Sigmoid colon (tissue), 7 donors: ENCODE data around the gene GMDS. TPM values are rescaled to one million over a fixed set of nuclear protein-coding genes. Genes with fewer than 3 reads are reported as not detected.

ENCODE experiments used
- DNase-seq: peaks from one replicate; pipeline ENCODE4 v3.0.0-alpha.2; 2019
- H3K27ac ChIP-seq, 4 donors: fragments of 200-600 bp; sonication (generic); one replicate each; pipeline ENCODE4 v1.5.1; 2016 to 2019; ENCODE audit warnings: mild to moderate bottlenecking in 1 of 4
- H3K27me3 ChIP-seq, 3 donors: fragments of 200-600 bp; sonication (generic); one replicate each; pipeline ENCODE4 v1.5.1; 2019; ENCODE audit warnings: mild to moderate bottlenecking in 1 of 3
- H3K36me3 ChIP-seq, 4 donors: fragments of 200-600 bp; sonication (generic); one replicate each; pipeline ENCODE4 v1.5.1; 2016 to 2019
- H3K4me1 ChIP-seq, 4 donors: fragments of 200-600 bp; sonication (generic); one replicate each; pipeline ENCODE4 v1.5.1; 2017 to 2019
- H3K4me3 ChIP-seq, 4 donors: fragments of 200-600 bp; sonication (generic); one replicate each; pipeline ENCODE4 v1.5.1; 2017 to 2019; ENCODE audit warnings: mild to moderate bottlenecking in 2 of 4, moderate library complexity in 1 of 4
- H3K9me3 ChIP-seq, 4 donors: fragments of 200-600 bp in 3 of 4; sonication (generic) in 3 of 4; one replicate each; pipeline versions ENCODE4 v1.5.1 to v1.6.1; 2013 to 2019
- CTCF ChIP-seq, 4 experiments: fragments of 450-650 bp in 3 of 4; fragments of 200-600 bp in 1 of 4; IDR thresholded peaks; one replicate each; pipeline ENCODE4 v1.5.1; 2016 to 2019; ENCODE audit warnings: antibody characterized with exemption in 4 of 4, mild to moderate bottlenecking in 3 of 4, moderate library complexity in 2 of 4
- EP300 ChIP-seq, 4 donors: sonication (generic); formaldehyde crosslinking; IDR thresholded peaks; one replicate each; pipeline ENCODE4 v1.6.1; 2017; ENCODE audit warnings: antibody characterized with exemption in 4 of 4
- POLR2A ChIP-seq, 2 donors: fragments of 450-650 bp; IDR thresholded peaks; one replicate each; pipeline ENCODE4 v1.6.1; 2016; ENCODE audit warnings: antibody characterized with exemption in 2 of 2, mild to moderate bottlenecking in 2 of 2, moderate library complexity in 2 of 2
- POLR2AphosphoS5 ChIP-seq, 4 donors: sonication (generic); formaldehyde crosslinking; IDR thresholded peaks; one replicate each; pipeline ENCODE4 v1.6.1; 2017; ENCODE audit warnings: antibody characterized with exemption in 4 of 4
- WGBS, 2 donors: extraction: QIAGEN DNeasy Blood & Tissue Kit; methylation state at CpG; one replicate each; pipeline ENCODE4 v1.1.7; 2013; 5-methylcytosine and 5-hydroxymethylcytosine counted together
- intact Hi-C: fragments of 100-400 bp; cut with DNase I; formaldehyde crosslinking; loops from one replicate; pipeline ENCODE4 v1.15.1; 2023
- polyA plus RNA-seq, 3 donors: library from polyadenylated mRNA; stranded (reverse); fragments of 200-250 nt; gene quantifications; one replicate each; pipeline ENCODE4 v1.2.3, GENCODE V29; 2013
- total RNA-seq, 4 donors: library from RNA; depleted of rRNA; stranded (reverse); fragments of >200 nt; gene quantifications; one replicate each; pipeline ENCODE4 v1.1.0, GENCODE V29; 2016
- donor health status: healthy with polysubstance abuse.
- donor health status: Bipolar disorder and iron deficiency.
- donor health status: healthy.

GMDS gene
- total and polyA plus RNA-seq, 7 donors, result 3.1 to 173 (median 9.4) TPM

- Histone ChIP-seq H3K27ac (no peak overlapping the region), H3K4me3 (no peak overlapping the region), H3K36me3 (no peaks in the 10 kb centered on the region), H3K27me3 (no peaks in the 10 kb centered on the region), H3K4me1 (peaks cover 0 to 9% (median 3%) of the 10 kb centered on the region in 4 donors), H3K9me3 (peaks cover 0 to 7% (median 3%) of the 10 kb centered on the region in 4 donors)
- intact Hi-C loops, result no loop called here
- TF ChIP-seq POLR2A (IDR thresholded peaks at IDR 0.05) (no peak), POLR2AphosphoS5 (IDR thresholded peaks at IDR 0.05) (no peak), EP300 (IDR thresholded peaks at IDR 0.05) (no peak), CTCF (IDR thresholded peaks at IDR 0.05) (no peak)
- no peak for DNase-seq
- WGBS, 2 donors, result 51 to 100% methylated on average over 1 of the region's 1 CpG
These were observed 417.2 kb downstream of the GMDS start for GRCh38 chr6:1827984-1828793.

GRCh38 chr6:1825926-1826325 is 419.5 kb downstream of the GMDS start:
- H3K4me3 ChIP-seq, result no peak overlapping the region
- no peaks in the 10 kb centered on the region for H3K27me3 ChIP-seq
- H3K4me1 ChIP-seq, result peaks cover 0 to 5% (median 4%) of the 10 kb centered on the region in 4 donors
- H3K27ac ChIP-seq, result no peak overlapping the region
- 88 to 97% methylated on average over 5 of the region's 5 CpGs for WGBS, 2 donors
- intact Hi-C loops, result no loop called here
- H3K9me3 ChIP-seq, result peaks cover 0 to 7% (median 3%) of the 10 kb centered on the region in 4 donors
- no peaks in the 10 kb centered on the region for H3K36me3 ChIP-seq
- TF ChIP-seq POLR2AphosphoS5 (IDR thresholded peaks at IDR 0.05), result no peak
- TF ChIP-seq POLR2A (IDR thresholded peaks at IDR 0.05), result no peak
- TF ChIP-seq EP300 (IDR thresholded peaks at IDR 0.05), result no peak
- no peak for DNase-seq

GRCh38 chr6:1825277-1825676 is 420.1 kb downstream of the GMDS start:
- Histone ChIP-seq H3K27ac (no peak overlapping the region), H3K9me3 (peaks cover 0 to 7% (median 3%) of the 10 kb centered on the region in 4 donors), H3K4me1 (peaks cover 0 to 11% (median 9%) of the 10 kb centered on the region in 4 donors), H3K36me3 (no peaks in the 10 kb centered on the region), H3K27me3 (no peaks in the 10 kb centered on the region), H3K4me3 (no peak overlapping the region)
- no peak for TF ChIP-seq POLR2AphosphoS5 (IDR thresholded peaks at IDR 0.05)
- no peak for TF ChIP-seq EP300 (IDR thresholded peaks at IDR 0.05)
- TF ChIP-seq CTCF (IDR thresholded peaks at IDR 0.05), result no peak
- no peak for TF ChIP-seq POLR2A (IDR thresholded peaks at IDR 0.05)
- no peak for DNase-seq
- intact Hi-C loops, result no loop called here
- WGBS, 2 donors, result 64 to 81% methylated on average over 1 of the region's 1 CpG

GRCh38 chr6:1821513-1822183 is 423.8 kb downstream of the GMDS start:
- 48 to 61% methylated on average over 11 of the region's 11 CpGs for WGBS, 2 donors
- Histone ChIP-seq H3K36me3 (no peaks in the 10 kb centered on the region), H3K9me3 (no peaks in the 10 kb centered on the region), H3K4me3 (peak overlapping the region in 1 of 4 donors; percentile 6), H3K4me1 (peaks cover 0 to 15% (median 9%) of the 10 kb centered on the region in 4 donors), H3K27ac (peak overlapping the region in 2 of 4 donors; percentile 4 to 30), H3K27me3 (no peaks in the 10 kb centered on the region)
- TF ChIP-seq CTCF (IDR thresholded peaks at IDR 0.05) (no peak), POLR2A (IDR thresholded peaks at IDR 0.05) (no peak), EP300 (IDR thresholded peaks at IDR 0.05) (no peak), POLR2AphosphoS5 (IDR thresholded peaks at IDR 0.05) (no peak)
- intact Hi-C loops, result no loop called here
- no peak for DNase-seq

- Histone ChIP-seq H3K27me3 (no peaks in the 10 kb centered on the region), H3K36me3 (no peaks in the 10 kb centered on the region), H3K4me3 (peak overlapping the region in 1 of 4 donors; percentile 6), H3K9me3 (no peaks in the 10 kb centered on the region), H3K4me1 (peaks cover 0 to 15% (median 9%) of the 10 kb centered on the region in 4 donors), H3K27ac (peak overlapping the region in 2 of 4 donors; percentile 4 to 30)
- no peak for DNase-seq
- intact Hi-C loops, result no loop called here
- TF ChIP-seq CTCF (IDR thresholded peaks at IDR 0.05) (no peak), EP300 (IDR thresholded peaks at IDR 0.05) (no peak), POLR2A (IDR thresholded peaks at IDR 0.05) (no peak), POLR2AphosphoS5 (IDR thresholded peaks at IDR 0.05) (no peak)
- WGBS, 2 donors, result 74 to 88% methylated on average over 11 of the region's 11 CpGs
These were observed 424.3 kb downstream of the GMDS start for GRCh38 chr6:1821164-1821512.
